ENCODE results near the gene PLD2. TPM values are rescaled to one million over a fixed set of nuclear protein-coding genes. Genes with fewer than 3 reads are reported as not detected.

PLD2 gene
- total RNA-seq, 3 donors from 2014 or later = 6.5 to 12.6 (median 8.9) TPM

- DNase-seq (no peak), ATAC-seq (no peak)
- Mint-ChIP-seq H3K4me3 (peak within 1 kb of the TSS; percentile 54), H3K9me3 (no peaks in the 10 kb centered on the region), H3K4me1 (ENCODE audit: low read depth) (peaks cover 22% of the 10 kb centered on the region), H3K27me3 (ENCODE audit: low read depth) (peaks cover 59% of the 10 kb centered on the region), H3K36me3 (ENCODE audit: insufficient read depth) (no peaks in the 10 kb centered on the region)
Observed at GRCh38 chr17:4786106-4786511, 20.8 kb upstream of the PLD2 start, which contains the start of gene VMO1. VMO1 (minus strand) TSS chr17:4786364; CDS start chr17:4786352, 12 bp downstream.

GRCh38 chr17:4786516-4786915 is 20.4 kb upstream of the PLD2 start:
- Mint-ChIP-seq H3K36me3 (ENCODE audit: insufficient read depth) (no peaks in the 10 kb centered on the region), H3K4me1 (ENCODE audit: low read depth) (peaks cover 24% of the 10 kb centered on the region), H3K4me3 (peak overlapping the region; percentile 54), H3K9me3 (no peaks in the 10 kb centered on the region), H3K27me3 (ENCODE audit: low read depth) (peaks cover 57% of the 10 kb centered on the region)
- DNase-seq = no peak
- no peak for ATAC-seq

- no peaks in the 10 kb centered on the region for H3K36me3 Mint-ChIP-seq (ENCODE audit: insufficient read depth)
- peaks cover 24% of the 10 kb centered on the region for H3K4me1 Mint-ChIP-seq (ENCODE audit: low read depth)
- H3K9me3 Mint-ChIP-seq = no peaks in the 10 kb centered on the region
- ATAC-seq = no peak
- no peak for DNase-seq
- peak overlapping the region; percentile 14 for H3K4me3 Mint-ChIP-seq
- peaks cover 45% of the 10 kb centered on the region for H3K27me3 Mint-ChIP-seq (ENCODE audit: low read depth)
Observed at GRCh38 chr17:4788159-4788806, 18.7 kb upstream of the PLD2 start.

- H3K36me3 Mint-ChIP-seq (ENCODE audit: insufficient read depth) = no peaks in the 10 kb centered on the region
- H3K27me3 Mint-ChIP-seq (ENCODE audit: low read depth) = peaks cover 40% of the 10 kb centered on the region
- H3K9me3 Mint-ChIP-seq = no peaks in the 10 kb centered on the region
- no peak for ATAC-seq
- no peak for DNase-seq
- H3K4me1 Mint-ChIP-seq (ENCODE audit: low read depth) = peaks cover 24% of the 10 kb centered on the region
- H3K4me3 Mint-ChIP-seq = peak within 1 kb of the TSS; percentile 75
Observed at GRCh38 chr17:4788807-4789700, 17.9 kb upstream of the PLD2 start, which contains the start of gene GLTPD2. GLTPD2 (plus strand) TSS chr17:4788964; CDS start chr17:4789012, 48 bp downstream.

GRCh38 chr17:4789701-4789950 is 17.3 kb upstream of the PLD2 start:
- ATAC-seq = no peak
- peaks cover 34% of the 10 kb centered on the region for H3K27me3 Mint-ChIP-seq (ENCODE audit: low read depth)

GRCh38 chr17:4789951-4790704 is 16.8 kb upstream of the PLD2 start:
- ATAC-seq (peak; percentile 88 to 91), DNase-seq (peak; percentile 70)
- Mint-ChIP-seq H3K27me3 (ENCODE audit: low read depth) (peaks cover 30% of the 10 kb centered on the region), H3K4me1 (ENCODE audit: low read depth) (peaks cover 23% of the 10 kb centered on the region), H3K9me3 (no peaks in the 10 kb centered on the region), H3K36me3 (ENCODE audit: insufficient read depth) (no peaks in the 10 kb centered on the region), H3K4me3 (peak overlapping the region; percentile 88)

More at GRCh38 chr17:4789701-4789950, 17.3 kb upstream of the PLD2 start:
- Mint-ChIP-seq H3K9me3 (no peaks in the 10 kb centered on the region), H3K4me3 (peak overlapping the region; percentile 75), H3K4me1 (ENCODE audit: low read depth) (peaks cover 23% of the 10 kb centered on the region), H3K36me3 (ENCODE audit: insufficient read depth) (no peaks in the 10 kb centered on the region)
- DNase-seq = no peak

GRCh38 chr17:4790705-4791088 is 16.3 kb upstream of the PLD2 start:
- Mint-ChIP-seq H3K27me3 (ENCODE audit: low read depth) (peaks cover 25% of the 10 kb centered on the region), H3K9me3 (no peaks in the 10 kb centered on the region), H3K36me3 (ENCODE audit: insufficient read depth) (no peaks in the 10 kb centered on the region), H3K4me1 (ENCODE audit: low read depth) (peaks cover 19% of the 10 kb centered on the region), H3K4me3 (peak overlapping the region; percentile 88)
- ATAC-seq (no peak), DNase-seq (no peak)

GRCh38 chr17:4795168-4795567 is 11.8 kb upstream of the PLD2 start:
- peaks cover 13% of the 10 kb centered on the region for H3K36me3 Mint-ChIP-seq (ENCODE audit: insufficient read depth)
- ATAC-seq (no peak), DNase-seq (no peak)
- H3K4me3 Mint-ChIP-seq = no peak overlapping the region
- no peaks in the 10 kb centered on the region for H3K9me3 Mint-ChIP-seq
- H3K4me1 Mint-ChIP-seq (ENCODE audit: low read depth) = peaks cover 19% of the 10 kb centered on the region
- peaks cover 2% of the 10 kb centered on the region for H3K27me3 Mint-ChIP-seq (ENCODE audit: low read depth)

GRCh38 chr17:4796552-4796920 is 10.4 kb upstream of the PLD2 start:
- peaks cover 2% of the 10 kb centered on the region for H3K27me3 Mint-ChIP-seq (ENCODE audit: low read depth)
- H3K4me3 Mint-ChIP-seq = peak overlapping the region; percentile 100
- DNase-seq (no peak), ATAC-seq (peak; percentile 40 to 44)
- no peaks in the 10 kb centered on the region for H3K9me3 Mint-ChIP-seq
- peaks cover 9% of the 10 kb centered on the region for H3K4me1 Mint-ChIP-seq (ENCODE audit: low read depth)
- H3K36me3 Mint-ChIP-seq (ENCODE audit: insufficient read depth) = peaks cover 13% of the 10 kb centered on the region

- Mint-ChIP-seq H3K4me3 (no peak overlapping the region), H3K36me3 (ENCODE audit: insufficient read depth) (peaks cover 13% of the 10 kb centered on the region), H3K4me1 (ENCODE audit: low read depth) (peaks cover 9% of the 10 kb centered on the region), H3K9me3 (no peaks in the 10 kb centered on the region), H3K27me3 (ENCODE audit: low read depth) (no peaks in the 10 kb centered on the region)
- DNase-seq (no peak), ATAC-seq (no peak)
Observed at GRCh38 chr17:4800462-4801196, 6.3 kb upstream of the PLD2 start.

GRCh38 chr17:4802228-4802627 is 4.7 kb upstream of the PLD2 start, which contains the start of gene C17orf114:
C17orf114 (minus strand) TSS chr17:4802328.
- no peaks in the 10 kb centered on the region for H3K9me3 Mint-ChIP-seq
- ATAC-seq (no peak), DNase-seq (no peak)
- H3K4me1 Mint-ChIP-seq (ENCODE audit: low read depth) = peaks cover 5% of the 10 kb centered on the region
- H3K27me3 Mint-ChIP-seq (ENCODE audit: low read depth) = no peaks in the 10 kb centered on the region
- H3K4me3 Mint-ChIP-seq = no peak within 1 kb of the TSS
- H3K36me3 Mint-ChIP-seq (ENCODE audit: insufficient read depth) = peaks cover 10% of the 10 kb centered on the region

- ATAC-seq (no peak), DNase-seq (no peak)
- Mint-ChIP-seq H3K36me3 (ENCODE audit: insufficient read depth) (peaks cover 3% of the 10 kb centered on the region), H3K27me3 (ENCODE audit: low read depth) (no peaks in the 10 kb centered on the region), H3K4me3 (peak overlapping the region; percentile 67), H3K9me3 (no peaks in the 10 kb centered on the region), H3K4me1 (ENCODE audit: low read depth) (peaks cover 12% of the 10 kb centered on the region)
Observed at GRCh38 chr17:4806456-4806776, 536 bp upstream of the PLD2 start.

GRCh38 chr17:4807605-4808377 is 839 bp downstream of the PLD2 start:
- Mint-ChIP-seq H3K9me3 (no peaks in the 10 kb centered on the region), H3K36me3 (ENCODE audit: insufficient read depth) (peaks cover 3% of the 10 kb centered on the region), H3K4me1 (ENCODE audit: low read depth) (peaks cover 12% of the 10 kb centered on the region), H3K27me3 (ENCODE audit: low read depth) (no peaks in the 10 kb centered on the region), H3K4me3 (peak overlapping the region; percentile 78)
- no peak for ATAC-seq
- DNase-seq = no peak
